Neural crest cell (in vitro differentiated cells): Measurements from ENCODE around the gene SLC39A7. TPM values are rescaled to one million over a fixed set of nuclear protein-coding genes. Genes with fewer than 3 reads are reported as not detected.

Source experiments
- DNase-seq: peaks from one replicate; pipeline ENCODE4 v3.0.0; 2021; ENCODE audit warnings: low read depth, mixed read lengths, low spot score
- H3K27ac Mint-ChIP-seq: one replicate; pipeline ENCODE4 v1.8.0; 2021; ENCODE audit warnings: mild to moderate bottlenecking, mixed read lengths; ENCODE audit not compliant: unreplicated experiment
- H3K27me3 Mint-ChIP-seq: 2 replicates; pipeline ENCODE4 v1.8.0; 2021; ENCODE audit warnings: low read depth, mild to moderate bottlenecking, mixed read lengths
- H3K36me3 Mint-ChIP-seq: 2 replicates; pipeline ENCODE4 v1.8.0; 2021; ENCODE audit warnings: low read depth, mild to moderate bottlenecking, mixed read lengths
- H3K4me1 Mint-ChIP-seq: 2 replicates; pipeline ENCODE4 v1.8.0; 2021; ENCODE audit warnings: mixed read lengths
- H3K4me3 Mint-ChIP-seq: one replicate; pipeline ENCODE4 v1.8.0; 2021; ENCODE audit warnings: mild to moderate bottlenecking, mixed read lengths
- H3K9me3 Mint-ChIP-seq: 2 replicates; pipeline ENCODE4 v1.8.0; 2021; ENCODE audit warnings: mixed read lengths
- CTCF ChIP-seq: fragments of 200-600 bp; sonication (generic); conservative IDR thresholded peaks from 2 replicates; pipeline ENCODE4 v1.5.0; 2021; ENCODE audit warnings: antibody characterized with exemption, mild to moderate bottlenecking
- microRNA-seq: library from miRNA; unstranded; fragments of <30 nt; microRNA quantifications from one replicate; pipeline ENCODE4, GENCODE V29; 2020
- total RNA-seq: library from RNA; stranded (reverse); gene quantifications from 2 replicates; pipeline ENCODE4 v1.2.1, GENCODE V29; 2021

The SLC39A7 gene
- total RNA-seq, 1 donor from 2014 or later = 103 TPM

- H3K9me3 Mint-ChIP-seq = no peaks in the 10 kb centered on the region
- no peak overlapping the region for H3K27ac Mint-ChIP-seq
- H3K4me3 Mint-ChIP-seq = no peak overlapping the region
- no peaks in the 10 kb centered on the region for H3K27me3 Mint-ChIP-seq
- TF ChIP-seq CTCF = no peak
- no peak for DNase-seq
- H3K36me3 Mint-ChIP-seq = peaks cover 10% of the 10 kb centered on the region
- H3K4me1 Mint-ChIP-seq = peaks cover 34% of the 10 kb centered on the region
Measured at GRCh38 chr6:33252759-33253158, 52.1 kb downstream of the SLC39A7 start.

Small RNA genes within 50 kb of the gene (microRNA-seq; reads per million reads assigned to microRNA genes)
- 1,126 reads per million, percentile 82 among the genes with 10 or more reads in this experiment for gene MIR219A1

Other genes starting within 250 kb of the SLC39A7 start
- gene HLA-DMA, start 247.8 kb upstream of the SLC39A7 start, total RNA-seq = 0.89 and 1.7 TPM in 2 replicates
- 312 and 329 TPM in 2 replicates for gene BRD2, start 232.3 kb upstream of the SLC39A7 start, total RNA-seq
- gene HLA-DOA, start 191.3 kb upstream of the SLC39A7 start, total RNA-seq = 1.7 and 2.8 TPM in 2 replicates
- 1.8 and 3.4 TPM in 2 replicates for gene HLA-DPA1, start 127.2 kb upstream of the SLC39A7 start, total RNA-seq
- gene HLA-DPB1, start 124.9 kb upstream of the SLC39A7 start, total RNA-seq = 18.7 and 20.4 TPM in 2 replicates
- gene COL11A2, start 8.4 kb upstream of the SLC39A7 start, total RNA-seq = 4.2 and 5.9 TPM in 2 replicates
- gene RXRB, start 202 bp upstream of the SLC39A7 start, total RNA-seq = 31.8 and 33.1 TPM in 2 replicates
- 3.3 and 4.4 TPM in 2 replicates for gene HSD17B8, start 3.8 kb downstream of the SLC39A7 start, total RNA-seq
- gene RING1, start 7.6 kb downstream of the SLC39A7 start, total RNA-seq = 61.2 and 61.7 TPM in 2 replicates
- 53.2 and 57.3 TPM in 2 replicates for gene VPS52, start 71.0 kb downstream of the SLC39A7 start, total RNA-seq
- 2,299 and 2,407 TPM in 2 replicates for gene RPS18, start 71.2 kb downstream of the SLC39A7 start, total RNA-seq
- gene B3GALT4, start 76.3 kb downstream of the SLC39A7 start, total RNA-seq = 2.0 and 2.8 TPM in 2 replicates
- gene WDR46, start 88.4 kb downstream of the SLC39A7 start, total RNA-seq = 54.5 and 60.6 TPM in 2 replicates
- 54.9 and 61.4 TPM in 2 replicates for gene PFDN6, start 88.7 kb downstream of the SLC39A7 start, total RNA-seq
- gene RGL2, start 98.1 kb downstream of the SLC39A7 start, total RNA-seq = 51.9 and 56.0 TPM in 2 replicates
- 15.4 and 16.2 TPM in 2 replicates for gene TAPBP, start 113.2 kb downstream of the SLC39A7 start, total RNA-seq
- gene ZBTB22, start 116.9 kb downstream of the SLC39A7 start, total RNA-seq = 23.0 and 23.4 TPM in 2 replicates
- gene DAXX, start 122.1 kb downstream of the SLC39A7 start, total RNA-seq = 85.0 and 88.2 TPM in 2 replicates
- gene KIFC1, start 191.0 kb downstream of the SLC39A7 start, total RNA-seq = 123 and 124 TPM in 2 replicates
- gene PHF1, start 210.1 kb downstream of the SLC39A7 start, total RNA-seq = 63.5 and 70.5 TPM in 2 replicates
- 319 and 326 TPM in 2 replicates for gene CUTA, start 217.2 kb downstream of the SLC39A7 start, total RNA-seq
- 72.4 and 73.5 TPM in 2 replicates for gene SYNGAP1, start 219.2 kb downstream of the SLC39A7 start, total RNA-seq